SW 1271 (cell line): ENCODE measurements around the gene TMEM164.
A peak's percentile ranks its signal among the peaks of the same experiment; 100 is the strongest.

Experiments
- DNase-seq, 2 experiments: peaks; one replicate each; lab custom pipeline; 2025; lab: John Stamatoyannopoulos, UW

TMEM164 gene

GRCh38 chrX:110210417-110211139 is 207.7 kb downstream of the TMEM164 start:
- peak; percentile 0 to 9 for DNase-seq

- no peak for DNase-seq
Observed at GRCh38 chrX:110211340-110211739, 208.4 kb downstream of the TMEM164 start.

- peak in 1 of 2 experiments; percentile 0 for DNase-seq
Observed at GRCh38 chrX:110212299-110212698, 209.4 kb downstream of the TMEM164 start.

- DNase-seq, result no peak
Observed at GRCh38 chrX:110213183-110213582, 210.3 kb downstream of the TMEM164 start.

- DNase-seq, result no peak
Observed at GRCh38 chrX:110214684-110215083, 211.8 kb downstream of the TMEM164 start.

GRCh38 chrX:110215411-110215810 is 212.5 kb downstream of the TMEM164 start:
- no peak for DNase-seq

- no peak for DNase-seq
Observed at GRCh38 chrX:110216027-110216426, 213.1 kb downstream of the TMEM164 start.

- no peak for DNase-seq
Observed at GRCh38 chrX:110218591-110218990, 215.7 kb downstream of the TMEM164 start.

GRCh38 chrX:110219920-110220319 is 217.0 kb downstream of the TMEM164 start:
- peak in 1 of 2 experiments; percentile 0 for DNase-seq

GRCh38 chrX:110222497-110223257 is 219.8 kb downstream of the TMEM164 start:
- no peak for DNase-seq

- no peak for DNase-seq
Observed at GRCh38 chrX:110224926-110225617, 222.2 kb downstream of the TMEM164 start.

- no peak for DNase-seq
Observed at GRCh38 chrX:110226931-110227330, 224.0 kb downstream of the TMEM164 start.
